CD4-positive, CD25-positive, alpha-beta regulatory T cell (primary cell): ENCODE results near the gene C10orf105. TPM values are rescaled to one million over a fixed set of nuclear protein-coding genes. Genes with fewer than 3 reads are reported as not detected.

Source experiments
- ATAC-seq, 2 donors: fragments of 150-1000 bp; cut with Tn5 transposase; one replicate each; pipeline ENCODE4 v1.10.0; 2021; ENCODE audit warnings: low read depth in 2 of 2, moderate number of reproducible peaks in 2 of 2, moderate library complexity in 1 of 2
- DNase-seq, 3 donors: peaks; one replicate each; pipeline versions ENCODE4 v3.0.0 to v3.0.0-alpha.2; 2012 to 2022; ENCODE audit warnings: mixed read lengths in 1 of 3
- H3K27ac ChIP-seq: one replicate; pipeline ENCODE4 v1.7.0; 2013; ENCODE audit warnings: mild to moderate bottlenecking, low read length; ENCODE audit not compliant: insufficient read depth, poor library complexity, severe bottlenecking
- H3K27me3 ChIP-seq: one replicate; pipeline ENCODE4 v1.7.0; 2013; ENCODE audit warnings: low read length; ENCODE audit not compliant: control insufficient read depth, insufficient read depth
- H3K36me3 ChIP-seq: one replicate; pipeline ENCODE4 v1.7.0; 2013; ENCODE audit warnings: mild to moderate bottlenecking, low read length, moderate library complexity; ENCODE audit not compliant: control insufficient read depth, insufficient read depth
- H3K4me1 ChIP-seq: 2 replicates; pipeline ENCODE4 v1.7.0; 2013; ENCODE audit warnings: mild to moderate bottlenecking, low read length; ENCODE audit not compliant: insufficient read depth, control insufficient read depth, poor library complexity, severe bottlenecking
- H3K4me3 ChIP-seq: one replicate; pipeline ENCODE4 v1.7.0; 2013; ENCODE audit warnings: low read depth, mild to moderate bottlenecking, low read length, moderate library complexity
- H3K9me3 ChIP-seq, 2 experiments: 1 replicate in 1 of 2; 2 replicates in 1 of 2; pipeline ENCODE4 v1.7.0; 2013; ENCODE audit warnings: low read length in 2 of 2, mild to moderate bottlenecking in 1 of 2, moderate library complexity in 1 of 2; ENCODE audit not compliant: control insufficient read depth in 2 of 2
- H3K27ac Mint-ChIP-seq, 3 donors: one replicate each; pipeline ENCODE4 v1.8.0; 2020 to 2022; ENCODE audit warnings: mild to moderate bottlenecking in 3 of 3, mixed read lengths in 3 of 3, moderate library complexity in 2 of 3
- H3K27me3 Mint-ChIP-seq: one replicate; pipeline ENCODE4 v1.8.0; 2022; ENCODE audit warnings: mild to moderate bottlenecking, mixed read lengths
- H3K36me3 Mint-ChIP-seq: one replicate; pipeline ENCODE4 v1.8.0; 2020; ENCODE audit warnings: mixed read lengths
- H3K4me1 Mint-ChIP-seq, 4 donors: one replicate each; pipeline ENCODE4 v1.8.0; 2020 to 2022; ENCODE audit warnings: mixed read lengths in 4 of 4, mild to moderate bottlenecking in 1 of 4
- H3K4me3 Mint-ChIP-seq, 4 donors: one replicate each; pipeline ENCODE4 v1.8.0; 2020 to 2022; ENCODE audit warnings: mild to moderate bottlenecking in 4 of 4, mixed read lengths in 4 of 4, moderate library complexity in 3 of 4
- H3K9me3 Mint-ChIP-seq, 7 donors: one replicate each; pipeline ENCODE4 v1.8.0; 2020 to 2022; ENCODE audit warnings: mixed read lengths in 7 of 7, mild to moderate bottlenecking in 3 of 7, moderate library complexity in 2 of 7
- polyA plus RNA-seq, 4 donors: library from polyadenylated mRNA; unstranded; fragments of 300-500 nt; fragmentation: Illumina TruSeq; gene quantifications; one replicate each; pipeline ENCODE4 v1.2.3, GENCODE V29; 2021
- total RNA-seq: library from RNA; stranded (reverse); gene quantifications from one replicate; pipeline ENCODE4 v1.2.3, GENCODE V29; 2022

C10orf105 gene
- total and polyA plus RNA-seq, 5 donors from 2014 or later: 0.05 to 0.52 (median 0.20) TPM; not detected in 2

DNA sequence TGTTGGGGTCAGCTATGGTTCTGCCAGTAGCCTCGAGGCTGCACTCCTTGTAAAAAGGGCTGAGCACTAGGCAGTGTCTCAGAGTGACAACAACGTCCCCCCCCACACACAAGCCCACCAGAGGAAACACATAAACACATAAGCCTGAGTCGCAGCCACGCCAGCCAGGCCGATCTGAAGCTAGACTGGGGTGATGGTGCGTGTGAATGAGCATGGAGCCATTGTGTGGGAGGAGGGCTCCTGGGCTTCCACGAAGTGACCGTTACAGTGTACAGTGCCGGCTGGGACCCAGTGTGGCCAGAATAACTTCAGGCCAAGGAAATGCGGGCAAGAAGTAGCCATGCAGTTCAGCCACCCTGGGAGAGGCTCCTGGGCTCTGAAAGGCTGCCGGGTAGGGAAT is 3.7 kb upstream of the C10orf105 start:
- Mint-ChIP-seq H3K36me3 (peaks cover 7% of the 10 kb centered on the region), H3K4me1 (peaks cover 7 to 65% (median 32%) of the 10 kb centered on the region in 4 donors), H3K9me3 (no peaks in the 10 kb centered on the region), H3K27ac (peak overlapping the region in 1 of 3 donors; percentile 65), H3K4me3 (no peak overlapping the region), H3K27me3 (peaks cover 4% of the 10 kb centered on the region)
- H3K36me3 ChIP-seq: no peaks in the 10 kb centered on the region
- DNase-seq (no peak), ATAC-seq (no peak)
- H3K27me3 ChIP-seq: no peaks in the 10 kb centered on the region
- no peak overlapping the region for H3K4me3 ChIP-seq
- no peak overlapping the region for H3K27ac ChIP-seq
- H3K4me1 ChIP-seq: peaks cover 36% of the 10 kb centered on the region
- H3K9me3 ChIP-seq: no peaks in the 10 kb centered on the region

DNA sequence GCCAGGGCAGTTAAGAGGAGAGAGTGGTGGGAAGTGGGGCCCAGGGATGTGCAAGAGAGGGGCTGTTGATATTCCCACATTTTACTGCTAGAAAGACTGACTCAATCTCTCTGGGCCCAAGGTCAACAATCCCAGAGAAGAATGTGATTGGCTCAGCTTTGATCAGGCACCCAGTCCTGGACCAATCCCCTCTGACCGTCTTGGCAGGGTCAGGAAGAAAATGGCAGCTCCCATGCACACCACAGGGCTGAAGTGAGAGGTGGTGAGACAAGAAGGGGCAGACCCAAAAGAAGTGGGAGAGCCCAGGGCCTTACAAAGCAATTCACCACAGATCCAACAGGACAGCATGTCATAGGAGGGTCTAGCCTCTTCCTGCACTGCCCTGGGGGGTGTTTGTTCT is 3.3 kb upstream of the C10orf105 start:
- H3K27me3 Mint-ChIP-seq: peaks cover 4% of the 10 kb centered on the region
- Histone ChIP-seq H3K4me3 (no peak overlapping the region), H3K4me1 (peaks cover 31% of the 10 kb centered on the region), H3K27me3 (no peaks in the 10 kb centered on the region), H3K9me3 (no peaks in the 10 kb centered on the region), H3K27ac (no peak overlapping the region), H3K36me3 (no peaks in the 10 kb centered on the region)
- DNase-seq (no peak), ATAC-seq (no peak)
- H3K27ac Mint-ChIP-seq: peak overlapping the region in 2 of 3 donors; percentile 43 to 80
- peaks cover 7% of the 10 kb centered on the region for H3K36me3 Mint-ChIP-seq
- H3K4me3 Mint-ChIP-seq: peak overlapping the region in 1 of 4 donors; percentile 29
- H3K4me1 Mint-ChIP-seq: peaks cover 7 to 60% (median 31%) of the 10 kb centered on the region in 4 donors
- no peaks in the 10 kb centered on the region for H3K9me3 Mint-ChIP-seq

DNA sequence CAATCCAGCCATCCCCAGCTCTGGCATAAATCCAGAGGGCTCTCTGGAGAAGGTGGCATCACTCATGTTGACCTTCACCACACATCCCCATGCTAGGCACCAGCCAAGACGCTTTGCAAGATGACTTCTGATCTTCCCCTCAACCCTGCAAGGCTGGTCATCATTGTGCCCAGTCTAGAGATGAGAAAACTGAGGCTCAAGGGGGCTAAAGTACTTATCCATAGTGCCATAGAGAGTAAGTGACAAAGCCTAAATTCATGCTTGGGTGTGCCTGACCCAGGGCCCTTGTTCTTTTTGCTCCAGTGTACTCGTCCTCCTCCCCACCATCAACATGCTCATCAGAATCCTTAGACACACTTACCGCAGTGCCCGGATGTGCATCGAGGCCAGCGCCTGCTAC is 1.7 kb upstream of the C10orf105 start:
- Mint-ChIP-seq H3K4me1 (peaks cover 7 to 58% (median 18%) of the 10 kb centered on the region in 4 donors), H3K27me3 (peaks cover 4% of the 10 kb centered on the region), H3K36me3 (peaks cover 7% of the 10 kb centered on the region), H3K4me3 (peak overlapping the region in 1 of 4 donors; percentile 29), H3K27ac (peak overlapping the region in 2 of 3 donors; percentile 43 to 46), H3K9me3 (no peaks in the 10 kb centered on the region)
- Histone ChIP-seq H3K36me3 (no peaks in the 10 kb centered on the region), H3K4me1 (peaks cover 25% of the 10 kb centered on the region), H3K27me3 (no peaks in the 10 kb centered on the region), H3K27ac (no peak overlapping the region), H3K9me3 (no peaks in the 10 kb centered on the region), H3K4me3 (no peak overlapping the region)
- DNase-seq (no peak), ATAC-seq (no peak)

DNA sequence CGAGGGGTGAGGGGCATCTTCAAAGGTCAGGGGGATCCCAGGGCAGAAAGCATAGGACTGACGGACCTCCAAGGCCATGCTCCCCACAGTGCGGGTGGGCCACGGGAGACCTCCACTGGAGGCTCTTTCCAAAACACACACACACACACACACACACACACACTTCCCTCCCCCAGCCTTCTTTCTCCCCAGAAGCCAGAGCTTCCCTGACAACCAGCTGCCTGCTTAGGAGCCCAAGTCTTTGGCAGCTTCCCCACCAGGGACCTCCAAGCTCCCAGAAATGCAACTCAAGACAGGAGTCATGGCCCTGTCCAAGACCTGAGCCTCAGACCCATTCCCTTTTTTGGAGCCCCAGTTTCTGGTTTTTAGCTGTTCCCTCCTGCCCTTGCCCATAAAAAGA is 710 bp upstream of the C10orf105 start:
- H3K27me3 ChIP-seq: no peaks in the 10 kb centered on the region
- Mint-ChIP-seq H3K4me3 (no peak overlapping the region), H3K27me3 (peaks cover 4% of the 10 kb centered on the region), H3K4me1 (peaks cover 0 to 58% (median 16%) of the 10 kb centered on the region in 4 donors), H3K9me3 (no peaks in the 10 kb centered on the region), H3K36me3 (peaks cover 7% of the 10 kb centered on the region), H3K27ac (peak overlapping the region in 1 of 3 donors; percentile 82)
- ATAC-seq (no peak), DNase-seq (no peak)
- no peaks in the 10 kb centered on the region for H3K9me3 ChIP-seq
- no peak overlapping the region for H3K4me3 ChIP-seq
- H3K4me1 ChIP-seq: peaks cover 25% of the 10 kb centered on the region
- no peak overlapping the region for H3K27ac ChIP-seq
- no peaks in the 10 kb centered on the region for H3K36me3 ChIP-seq

DNA sequence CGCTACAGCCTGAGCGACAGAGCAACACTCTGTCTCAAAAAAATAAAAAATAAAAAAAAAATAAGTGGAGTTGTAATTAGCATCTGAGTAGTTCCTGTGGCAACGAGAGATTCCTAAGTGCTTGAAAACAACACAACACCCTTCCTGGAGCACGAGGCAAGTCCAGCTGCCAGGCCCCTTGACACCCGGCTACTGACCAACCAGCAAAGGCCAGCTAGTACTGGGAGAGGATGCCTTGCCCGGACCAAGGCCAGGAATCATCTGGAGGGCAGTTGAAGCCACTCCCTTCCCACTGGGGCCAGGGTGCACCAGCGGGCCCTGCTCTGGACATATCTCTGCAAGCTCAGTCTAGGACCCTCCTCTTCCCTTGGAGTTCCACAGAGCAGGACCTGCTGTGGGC is 536 bp downstream of the C10orf105 start:
- ATAC-seq: no peak
- Mint-ChIP-seq H3K4me3 (no peak overlapping the region), H3K27ac (peak overlapping the region in 1 of 3 donors; percentile 65), H3K36me3 (peaks cover 7% of the 10 kb centered on the region), H3K9me3 (no peaks in the 10 kb centered on the region), H3K4me1 (peaks cover 4 to 64% (median 22%) of the 10 kb centered on the region in 4 donors), H3K27me3 (peaks cover 4% of the 10 kb centered on the region)
- H3K4me1 ChIP-seq: peaks cover 32% of the 10 kb centered on the region
- no peaks in the 10 kb centered on the region for H3K27me3 ChIP-seq
- H3K36me3 ChIP-seq: no peaks in the 10 kb centered on the region
- no peak for DNase-seq
- no peak overlapping the region for H3K4me3 ChIP-seq
- no peak overlapping the region for H3K27ac ChIP-seq
- no peaks in the 10 kb centered on the region for H3K9me3 ChIP-seq

DNA sequence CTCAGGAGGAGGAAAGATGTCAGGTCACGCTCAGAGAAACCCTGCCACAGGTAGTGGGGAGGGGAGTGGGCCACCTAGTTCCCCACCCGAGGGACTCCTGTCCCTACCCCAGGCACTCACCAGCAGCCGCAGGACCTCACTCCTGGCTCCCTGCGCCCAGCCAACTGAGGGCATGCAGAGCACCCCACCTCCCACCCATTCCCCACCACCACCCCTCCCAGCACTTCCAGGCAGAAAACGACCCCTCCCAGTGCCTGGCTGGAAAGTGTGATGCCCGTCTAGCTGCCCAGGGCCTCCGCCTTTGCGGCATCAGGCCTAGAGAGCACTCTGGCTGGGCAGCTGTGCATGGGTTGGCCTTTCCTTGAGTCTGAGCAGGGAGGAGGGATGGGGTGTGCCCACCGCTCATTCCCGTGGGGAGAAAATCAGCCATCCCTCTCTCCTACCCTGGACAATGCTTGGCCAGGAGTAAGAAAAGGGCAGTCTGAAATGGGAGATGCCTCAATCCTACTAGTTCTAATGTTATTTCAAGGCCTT is 1.3 kb downstream of the C10orf105 start:
- no peaks in the 10 kb centered on the region for H3K27me3 ChIP-seq
- Mint-ChIP-seq H3K27me3 (peaks cover 4% of the 10 kb centered on the region), H3K4me3 (no peak overlapping the region), H3K36me3 (peaks cover 7% of the 10 kb centered on the region), H3K4me1 (peaks cover 7 to 72% (median 26%) of the 10 kb centered on the region in 4 donors), H3K9me3 (no peaks in the 10 kb centered on the region), H3K27ac (peak overlapping the region in 2 of 3 donors; percentile 51 to 54)
- no peak overlapping the region for H3K27ac ChIP-seq
- no peak overlapping the region for H3K4me3 ChIP-seq
- no peak for DNase-seq
- no peaks in the 10 kb centered on the region for H3K36me3 ChIP-seq
- peaks cover 40% of the 10 kb centered on the region for H3K4me1 ChIP-seq
- no peaks in the 10 kb centered on the region for H3K9me3 ChIP-seq
- no peak for ATAC-seq

DNA sequence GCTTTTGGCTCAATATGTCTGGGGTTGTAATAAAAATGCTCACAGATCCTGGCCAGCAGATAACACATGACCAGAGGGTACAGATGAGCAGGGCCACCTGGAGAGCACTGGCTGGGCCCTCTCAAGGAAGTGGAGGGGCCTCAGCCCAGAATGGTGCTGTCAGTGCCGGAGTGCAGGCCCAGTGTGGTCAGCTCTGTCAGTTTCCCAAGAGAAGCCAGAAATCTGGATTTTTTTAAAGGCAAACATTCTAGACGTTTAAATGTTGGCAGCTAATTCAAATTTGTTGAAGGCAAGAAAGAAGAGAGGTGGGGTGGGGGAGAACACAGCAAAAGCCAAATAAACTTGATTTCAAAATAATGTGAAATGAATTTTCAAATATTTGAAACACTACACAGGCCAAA is 2.0 kb downstream of the C10orf105 start:
- H3K4me3 ChIP-seq: no peak overlapping the region
- no peaks in the 10 kb centered on the region for H3K36me3 ChIP-seq
- H3K27ac ChIP-seq: no peak overlapping the region
- Mint-ChIP-seq H3K9me3 (no peaks in the 10 kb centered on the region), H3K4me1 (peaks cover 7 to 75% (median 30%) of the 10 kb centered on the region in 4 donors), H3K27me3 (peaks cover 4% of the 10 kb centered on the region), H3K4me3 (no peak overlapping the region), H3K36me3 (peaks cover 7% of the 10 kb centered on the region), H3K27ac (peak overlapping the region; percentile 54 to 82 (median 71))
- ATAC-seq: no peak
- no peaks in the 10 kb centered on the region for H3K27me3 ChIP-seq
- H3K9me3 ChIP-seq: no peaks in the 10 kb centered on the region
- DNase-seq: no peak
- H3K4me1 ChIP-seq: peaks cover 47% of the 10 kb centered on the region

DNA sequence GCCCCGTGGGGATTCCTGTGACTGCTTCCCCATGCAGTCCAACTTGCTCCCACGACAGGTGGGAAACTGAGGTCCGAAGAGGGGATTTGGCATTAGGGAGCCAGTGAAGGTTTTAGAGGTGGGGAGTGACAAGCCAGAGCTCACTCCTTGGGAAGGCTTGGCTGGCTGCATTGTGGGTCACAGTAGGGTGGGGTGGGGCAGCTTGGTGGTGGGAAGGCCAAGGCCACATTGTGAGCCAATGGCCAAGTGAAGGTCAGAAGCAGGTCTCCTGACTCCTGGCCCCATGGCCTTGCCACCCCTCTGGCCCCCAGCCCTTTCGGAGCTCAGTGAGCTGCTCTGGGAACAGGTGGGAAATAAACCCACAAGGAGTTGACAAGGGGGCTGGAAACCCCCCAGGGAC is 2.5 kb downstream of the C10orf105 start:
- no peak for ATAC-seq
- H3K4me3 ChIP-seq: no peak overlapping the region
- peak overlapping the region in 2 of 3 donors; percentile 71 to 82 for H3K27ac Mint-ChIP-seq

More for the DNA sequence above, 2.5 kb downstream of the C10orf105 start:
- Mint-ChIP-seq H3K36me3 (peaks cover 6% of the 10 kb centered on the region), H3K4me1 (peaks cover 11 to 76% (median 31%) of the 10 kb centered on the region in 4 donors), H3K27me3 (peaks cover 4% of the 10 kb centered on the region), H3K9me3 (no peaks in the 10 kb centered on the region), H3K4me3 (no peak overlapping the region)
- no peak for DNase-seq
- peaks cover 51% of the 10 kb centered on the region for H3K4me1 ChIP-seq
- H3K27me3 ChIP-seq: no peaks in the 10 kb centered on the region
- no peaks in the 10 kb centered on the region for H3K36me3 ChIP-seq
- no peaks in the 10 kb centered on the region for H3K9me3 ChIP-seq
- no peak overlapping the region for H3K27ac ChIP-seq
